ENCODE results near the gene SMIM32.

The SMIM32 gene

DNA sequence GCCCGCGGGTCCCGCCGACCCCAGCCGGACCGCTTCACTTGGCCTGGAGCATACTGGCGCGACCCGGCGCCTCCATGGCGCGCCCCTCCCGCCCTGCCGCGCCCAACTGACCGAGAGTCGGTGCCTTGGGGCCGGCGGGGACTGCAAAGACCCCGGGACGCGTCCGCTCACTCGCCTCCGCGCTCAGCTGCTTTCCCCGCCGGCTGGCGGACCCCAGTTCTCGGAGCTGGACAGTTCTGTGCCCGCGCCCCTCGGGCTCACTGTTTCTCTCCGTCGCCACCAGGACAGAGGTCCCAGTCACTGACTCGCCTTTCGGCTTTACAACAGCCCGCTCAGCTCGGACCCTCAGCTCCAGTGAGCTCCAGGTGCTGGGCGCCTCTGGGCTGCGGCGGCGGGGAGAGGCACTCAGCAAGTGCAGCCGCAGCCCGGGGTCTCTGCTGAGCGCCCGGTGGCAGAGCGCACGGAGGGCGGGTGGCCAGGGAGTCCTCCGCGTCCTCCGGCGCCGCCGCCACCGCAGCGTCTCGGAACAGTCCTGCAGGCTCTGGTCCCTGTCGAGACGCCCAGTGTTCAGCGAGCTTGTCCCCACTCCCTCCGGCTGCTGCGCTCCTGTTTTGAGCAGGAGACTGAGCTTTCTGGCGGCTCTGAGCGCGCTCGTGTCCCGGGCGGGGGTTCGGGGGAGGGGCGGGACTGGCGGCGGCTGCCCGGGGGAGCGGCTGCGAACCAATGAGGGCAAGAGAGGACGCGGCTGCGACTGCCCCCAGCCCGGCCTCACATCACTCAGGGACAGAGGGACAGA is at the start of gene SMIM32:
SMIM32 (minus strand) TSS at position 637 of the 796 bp plus-strand sequence. CDS start 638 bp downstream, outside the sequence.
- no peak for TF ChIP-seq CTCF (conservative IDR thresholded peaks at IDR 0.05; ENCODE audit: control insufficient read depth, insufficient read depth, low read depth, low read length)
- no peak for DNase-seq (ENCODE audit: low read depth)
- H3K4me3 ChIP-seq (ENCODE audit: control insufficient read depth, low read depth, low read length), result no peak within 1 kb of the TSS

GRCh38 chr5:136242611-136243010 is 49.6 kb upstream of the SMIM32 start:
- no peak for DNase-seq (ENCODE audit: low read depth)
- TF ChIP-seq CTCF (conservative IDR thresholded peaks at IDR 0.05; ENCODE audit: control insufficient read depth, insufficient read depth, low read depth, low read length), result no peak
- no peak overlapping the region for H3K4me3 ChIP-seq (ENCODE audit: control insufficient read depth, low read depth, low read length)

GRCh38 chr5:136242136-136242535 is 49.2 kb upstream of the SMIM32 start:
- H3K4me3 ChIP-seq (ENCODE audit: control insufficient read depth, low read depth, low read length), result no peak overlapping the region
- DNase-seq (ENCODE audit: low read depth), result no peak
- no peak for TF ChIP-seq CTCF (conservative IDR thresholded peaks at IDR 0.05; ENCODE audit: control insufficient read depth, insufficient read depth, low read depth, low read length)

DNA sequence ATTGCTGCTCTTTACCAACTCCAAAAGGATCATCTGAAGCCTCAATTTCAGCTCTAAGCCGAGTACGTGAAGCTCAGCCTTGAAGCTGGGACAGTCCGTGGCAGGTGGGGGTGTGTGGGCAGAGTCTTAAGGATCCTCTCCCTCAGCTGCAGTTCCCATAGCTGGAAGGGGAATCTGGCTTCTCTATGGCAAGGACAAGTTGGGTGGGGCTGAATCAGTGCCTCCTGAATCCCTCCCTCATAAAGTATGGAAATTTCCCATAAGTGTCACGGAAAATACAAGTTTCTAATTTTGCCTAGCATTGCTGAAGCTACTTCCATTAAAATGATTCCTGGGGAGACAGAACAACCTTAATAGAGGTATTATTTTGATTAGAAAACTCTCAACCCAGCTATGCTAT is 47.9 kb upstream of the SMIM32 start:
- TF ChIP-seq CTCF (conservative IDR thresholded peaks at IDR 0.05; ENCODE audit: control insufficient read depth, insufficient read depth, low read depth, low read length), result no peak
- DNase-seq (ENCODE audit: low read depth), result no peak
- no peak overlapping the region for H3K4me3 ChIP-seq (ENCODE audit: control insufficient read depth, low read depth, low read length)

GRCh38 chr5:136236479-136237083 is 43.6 kb upstream of the SMIM32 start:
- DNase-seq (ENCODE audit: low read depth), result no peak
- TF ChIP-seq CTCF (conservative IDR thresholded peaks at IDR 0.05; ENCODE audit: control insufficient read depth, insufficient read depth, low read depth, low read length), result no peak
- H3K4me3 ChIP-seq (ENCODE audit: control insufficient read depth, low read depth, low read length), result no peak overlapping the region

DNA sequence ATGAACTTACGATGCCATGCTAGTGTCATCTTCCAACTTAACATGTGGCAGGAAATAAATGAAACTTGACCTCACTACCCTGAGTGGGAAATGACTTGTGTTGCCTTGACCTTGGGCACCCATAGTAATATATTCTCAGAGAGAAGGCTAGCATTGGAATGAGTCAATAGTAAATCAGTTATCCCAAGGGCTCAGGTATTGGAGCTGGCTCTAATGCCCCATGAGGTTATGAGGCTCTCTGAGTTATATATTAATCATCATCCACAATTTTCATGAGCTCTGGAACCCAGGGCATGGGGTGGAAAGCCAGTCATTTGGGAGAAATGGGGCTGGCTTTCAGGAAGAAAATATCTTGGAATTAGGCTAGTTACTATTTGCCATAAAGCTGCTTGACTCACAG is 42.4 kb upstream of the SMIM32 start:
- peak; percentile 54 for DNase-seq (ENCODE audit: low read depth)
- H3K4me3 ChIP-seq (ENCODE audit: control insufficient read depth, low read depth, low read length), result no peak overlapping the region
- no peak for TF ChIP-seq CTCF (conservative IDR thresholded peaks at IDR 0.05; ENCODE audit: control insufficient read depth, insufficient read depth, low read depth, low read length)
